Lung (tissue), 12 donors: Measurements from ENCODE around the gene PHKB. TPM values are rescaled to one million over a fixed set of nuclear protein-coding genes. Genes with fewer than 3 reads are reported as not detected.

Experiments used
- ATAC-seq: fragments of 200-7000 bp; cut with Tn5 transposase; one replicate; pipeline ENCODE4 v1.9.1; 2020; ENCODE audit warnings: moderate number of reproducible peaks; ENCODE audit not compliant: insufficient read depth, low FRiP score
- DNase-seq, 3 donors: peaks; one replicate each; pipeline ENCODE4 v3.0.0-alpha.2; 2013 to 2017
- H3K27ac ChIP-seq, 2 donors: one replicate each; pipeline ENCODE4 v1.5.1; 2013; ENCODE audit warnings: mild to moderate bottlenecking in 2 of 2, moderate library complexity in 2 of 2, control low read depth in 1 of 2, inconsistent platforms in 1 of 2, low read depth in 1 of 2, low read length in 1 of 2
- H3K27me3 ChIP-seq, 3 donors: one replicate each; pipeline ENCODE4 v1.5.1; 2013; ENCODE audit warnings: low read length in 2 of 3; ENCODE audit not compliant: control insufficient read depth in 3 of 3, insufficient read depth in 3 of 3
- H3K36me3 ChIP-seq, 4 donors: one replicate each; pipeline ENCODE4 v1.5.1; 2013; ENCODE audit warnings: low read length in 4 of 4, mild to moderate bottlenecking in 1 of 4, moderate library complexity in 1 of 4; ENCODE audit not compliant: control insufficient read depth in 4 of 4, insufficient read depth in 4 of 4
- H3K4me1 ChIP-seq, 5 donors: one replicate each; pipeline ENCODE4 v1.5.1; 2013; ENCODE audit warnings: low read length in 5 of 5, mild to moderate bottlenecking in 2 of 5, moderate library complexity in 1 of 5; ENCODE audit not compliant: control insufficient read depth in 5 of 5, insufficient read depth in 5 of 5
- H3K4me3 ChIP-seq: one replicate; pipeline ENCODE4 v1.5.1; 2013; ENCODE audit warnings: mild to moderate bottlenecking, control low read depth, moderate library complexity
- H3K9ac ChIP-seq, 2 donors: one replicate each; pipeline ENCODE4 v1.5.1; 2013; ENCODE audit warnings: low read length in 2 of 2, control low read depth in 1 of 2; ENCODE audit not compliant: insufficient read depth in 1 of 2
- H3K9me3 ChIP-seq, 4 donors: one replicate each; pipeline ENCODE4 v1.5.1; 2013; ENCODE audit warnings: low read length in 3 of 4, mild to moderate bottlenecking in 1 of 4, moderate library complexity in 1 of 4; ENCODE audit not compliant: control insufficient read depth in 4 of 4, insufficient read depth in 3 of 4
- WGBS, 2 donors: extraction: QIAGEN DNeasy Blood & Tissue Kit; methylation state at CpG; one replicate each; pipeline ENCODE4 v1.1.7; 2013; 5-methylcytosine and 5-hydroxymethylcytosine counted together
- polyA plus RNA-seq, 2 donors: library from polyadenylated mRNA; stranded (reverse); fragments of 200-250 nt; gene quantifications; one replicate each; pipeline ENCODE4 v1.2.1, GENCODE V29; 2013
- total RNA-seq, 2 donors: library from RNA; depleted of rRNA in 1 of 2; stranded (reverse); fragments of >200 nt in 1 of 2; gene quantifications; one replicate each; pipeline ENCODE4 v1.2.1, GENCODE V29; 2014 to 2021
- TF ChIP-seq, protein P1 (sequence below): IDR thresholded peaks from 2 replicates; pipeline ENCODE4 v1.5.1; 2012; ENCODE audit warnings: mild to moderate bottlenecking; ENCODE audit errors: control extremely low read depth, extremely low read depth
- donor health status: control.
- donor health status: control.
- donor health status: Bipolar disorder and iron deficiency.
- donor health status: healthy.
- donor health status: DM: yes; HTN: yes; CAD: no.

PHKB gene
- total and polyA plus RNA-seq, 4 donors, result 21.2 to 134 (median 49.6) TPM

DNA sequence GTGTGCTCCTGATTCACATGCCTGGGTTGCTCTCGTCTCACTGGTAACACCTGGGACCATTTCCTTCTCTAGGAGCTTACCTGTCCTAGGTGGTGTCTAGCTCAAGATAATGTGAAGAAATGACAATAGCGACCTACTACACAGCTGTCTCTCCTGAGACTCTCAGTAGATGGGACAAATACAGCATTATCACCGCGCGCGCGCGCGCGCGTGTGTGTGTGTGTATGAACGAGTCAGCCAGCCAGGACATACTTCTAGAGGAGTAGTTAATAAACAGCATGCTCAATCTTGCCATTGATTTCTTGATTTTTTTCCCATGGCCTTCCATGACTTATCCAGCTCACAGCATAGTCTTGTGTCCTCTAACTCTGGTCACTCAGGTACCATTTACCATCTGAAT is 268.6 kb downstream of the PHKB start:
- H3K9ac ChIP-seq, result no peak overlapping the region
- TF ChIP-seq, protein P1, sequence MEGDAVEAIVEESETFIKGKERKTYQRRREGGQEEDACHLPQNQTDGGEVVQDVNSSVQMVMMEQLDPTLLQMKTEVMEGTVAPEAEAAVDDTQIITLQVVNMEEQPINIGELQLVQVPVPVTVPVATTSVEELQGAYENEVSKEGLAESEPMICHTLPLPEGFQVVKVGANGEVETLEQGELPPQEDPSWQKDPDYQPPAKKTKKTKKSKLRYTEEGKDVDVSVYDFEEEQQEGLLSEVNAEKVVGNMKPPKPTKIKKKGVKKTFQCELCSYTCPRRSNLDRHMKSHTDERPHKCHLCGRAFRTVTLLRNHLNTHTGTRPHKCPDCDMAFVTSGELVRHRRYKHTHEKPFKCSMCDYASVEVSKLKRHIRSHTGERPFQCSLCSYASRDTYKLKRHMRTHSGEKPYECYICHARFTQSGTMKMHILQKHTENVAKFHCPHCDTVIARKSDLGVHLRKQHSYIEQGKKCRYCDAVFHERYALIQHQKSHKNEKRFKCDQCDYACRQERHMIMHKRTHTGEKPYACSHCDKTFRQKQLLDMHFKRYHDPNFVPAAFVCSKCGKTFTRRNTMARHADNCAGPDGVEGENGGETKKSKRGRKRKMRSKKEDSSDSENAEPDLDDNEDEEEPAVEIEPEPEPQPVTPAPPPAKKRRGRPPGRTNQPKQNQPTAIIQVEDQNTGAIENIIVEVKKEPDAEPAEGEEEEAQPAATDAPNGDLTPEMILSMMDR, result no peak
- ATAC-seq (no peak), DNase-seq (no peak)
- H3K27me3 ChIP-seq, result no peaks in the 10 kb centered on the region
- 93% methylated on average over 12 of the region's 12 CpGs for WGBS, 2 donors
- H3K4me1 ChIP-seq, result peaks cover 0 to under 1% (median 0%) of the 10 kb centered on the region in 5 donors
- no peak overlapping the region for H3K27ac ChIP-seq
- no peak overlapping the region for H3K4me3 ChIP-seq
- H3K9me3 ChIP-seq, result no peaks in the 10 kb centered on the region
- no peaks in the 10 kb centered on the region for H3K36me3 ChIP-seq

DNA sequence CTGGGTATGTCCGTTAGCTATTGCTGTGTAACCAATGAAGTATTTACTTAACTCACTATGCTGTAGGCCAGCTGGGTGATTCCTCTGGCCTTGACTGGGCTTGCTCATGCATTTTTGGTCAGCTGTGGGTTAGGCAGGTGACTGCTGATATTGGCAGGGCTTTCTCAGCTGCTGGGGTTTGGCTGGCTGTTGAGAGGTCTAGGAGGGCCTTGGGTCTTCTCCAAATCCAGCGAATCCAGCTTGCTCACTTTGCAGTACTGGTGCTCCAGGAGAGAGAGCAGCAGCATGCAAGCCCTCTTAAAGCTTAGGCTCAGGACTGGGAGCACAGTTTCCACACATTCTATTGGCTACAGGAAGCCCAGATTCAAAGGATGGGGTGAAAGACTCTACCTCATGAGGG is 270.1 kb downstream of the PHKB start:
- no peak for ATAC-seq
- Histone ChIP-seq H3K9ac (no peak overlapping the region), H3K27me3 (no peaks in the 10 kb centered on the region), H3K9me3 (no peaks in the 10 kb centered on the region), H3K4me3 (no peak overlapping the region), H3K27ac (no peak overlapping the region), H3K4me1 (peaks cover 0 to 6% (median 0%) of the 10 kb centered on the region in 5 donors), H3K36me3 (no peaks in the 10 kb centered on the region)
- WGBS, 2 donors, result 81 to 89% methylated on average over 2 of the region's 2 CpGs
- DNase-seq, result no peak
- TF ChIP-seq, protein P1, result no peak

DNA sequence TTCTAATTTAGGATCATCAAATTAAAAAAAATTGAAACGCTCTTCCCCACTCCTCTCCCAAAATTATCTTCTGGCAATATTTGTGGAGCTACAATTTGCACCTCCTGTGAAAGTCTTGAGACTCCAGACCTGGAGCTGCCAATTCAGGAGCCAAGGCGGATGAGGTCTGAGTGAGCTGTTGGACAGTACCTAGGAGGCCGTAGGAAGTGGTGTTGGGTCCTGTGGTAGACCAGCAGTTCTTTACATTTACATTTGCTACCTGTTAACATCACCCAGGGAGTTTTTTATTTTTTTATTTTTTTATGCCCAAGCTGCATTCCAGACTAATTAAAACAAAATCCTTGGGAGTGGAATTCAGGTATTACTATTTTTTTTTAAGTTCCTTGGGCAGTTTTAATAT is 271.0 kb downstream of the PHKB start:
- peaks cover 0 to 6% (median 0%) of the 10 kb centered on the region in 5 donors for H3K4me1 ChIP-seq
- no peaks in the 10 kb centered on the region for H3K36me3 ChIP-seq
- no peak overlapping the region for H3K4me3 ChIP-seq
- no peaks in the 10 kb centered on the region for H3K27me3 ChIP-seq
- 92 to 96% methylated on average over 3 of the region's 3 CpGs for WGBS, 2 donors
- no peaks in the 10 kb centered on the region for H3K9me3 ChIP-seq
- DNase-seq, result no peak
- TF ChIP-seq, protein P1, result no peak
- H3K9ac ChIP-seq, result no peak overlapping the region
- ATAC-seq, result no peak
- H3K27ac ChIP-seq, result no peak overlapping the region

DNA sequence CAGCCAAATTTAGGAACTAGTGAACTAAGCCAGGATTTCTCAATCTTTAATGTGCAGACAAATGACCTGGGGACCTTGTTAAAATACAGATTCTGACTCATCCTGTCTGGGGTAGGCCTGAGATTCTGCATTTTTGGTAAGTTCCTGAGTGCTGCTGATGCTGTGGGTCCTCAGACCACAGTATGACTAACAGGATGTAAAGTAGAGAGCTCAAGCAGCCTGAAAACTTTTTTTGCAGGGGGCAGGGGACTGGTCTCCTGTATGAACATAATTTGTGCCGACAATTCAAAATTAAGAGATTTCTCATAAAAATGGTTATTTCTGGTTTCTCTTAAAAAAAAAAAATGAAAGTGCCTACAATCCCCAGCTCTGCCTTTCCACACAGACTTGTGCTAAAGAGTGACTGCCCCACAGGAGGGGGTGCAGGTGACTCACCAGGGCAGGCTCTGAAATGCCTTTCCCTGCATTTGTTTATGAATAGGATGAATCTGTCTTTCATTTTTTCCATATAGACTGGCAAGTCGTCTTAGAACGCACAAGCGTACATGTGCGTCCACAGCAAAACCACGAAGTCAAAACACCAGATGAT is 271.5 kb downstream of the PHKB start:
- Histone ChIP-seq H3K4me3 (no peak overlapping the region), H3K9ac (no peak overlapping the region), H3K27ac (no peak overlapping the region), H3K4me1 (peaks cover 0 to 6% (median 0%) of the 10 kb centered on the region in 5 donors), H3K36me3 (no peaks in the 10 kb centered on the region), H3K9me3 (no peaks in the 10 kb centered on the region), H3K27me3 (no peaks in the 10 kb centered on the region)
- 44 to 64% methylated on average over 6 of the region's 6 CpGs for WGBS, 2 donors
- ATAC-seq (no peak), DNase-seq (no peak)
- TF ChIP-seq, protein P1, result no peak
